T-cell (primary cell): ENCODE data around the gene KDM4B. TPM values are rescaled to one million over a fixed set of nuclear protein-coding genes. Genes with fewer than 3 reads are reported as not detected.
"Not testable (repeated sequence)": the region's sequence is repeated elsewhere in the genome, so short reads cannot be mapped to it uniquely, and the experiment has no call there.

Source experiments
- ATAC-seq, 4 experiments: fragments of 200-7000 bp in 3 of 4; fragments of 150-1000 bp in 1 of 4; cut with Tn5 transposase; replicated peaks in 1 of 4; 1 replicate in 3 of 4; 2 replicates in 1 of 4; pipeline ENCODE4 v1.10.0; 2021; ENCODE audit warnings: moderate library complexity in 3 of 4, mild to moderate bottlenecking in 2 of 4, moderate number of reproducible peaks in 1 of 4
- CTCF ChIA-PET, 2 donors: fragments of 300-600 bp; sonication (Branson Sonifier 250); formaldehyde crosslinking; loops; one replicate each; lab custom pipeline; 2022; ENCODE audit warnings: antibody characterized with exemption in 2 of 2; lab: Charles Lee
- POLR2A ChIA-PET, 2 donors: fragments of 300-600 bp; sonication (Branson Sonifier 250); formaldehyde crosslinking; loops; one replicate each; lab custom pipeline; 2022; ENCODE audit warnings: antibody characterized with exemption in 2 of 2; lab: Charles Lee
- DNase-seq, 35 experiments: peaks; one replicate each; pipeline versions ENCODE4 v3.0.0 to v3.0.0-alpha.2; 2013 to 2023
- H3K27ac ChIP-seq: one replicate; pipeline ENCODE4 v1.5.1; 2013; ENCODE audit warnings: low read length
- H3K27me3 ChIP-seq, 2 experiments: replicated peaks in 1 of 2; 1 replicate in 1 of 2; 2 replicates in 1 of 2; pipeline versions ENCODE4 v1.6.1 to v1.7.0; 2013; ENCODE audit warnings: low read length in 1 of 2, mixed read lengths in 1 of 2; ENCODE audit not compliant: control insufficient read depth in 2 of 2, insufficient read depth in 2 of 2; ENCODE audit errors: extremely low read depth in 1 of 2
- H3K36me3 ChIP-seq, 2 donors: 1 replicate in 1 of 2; 2 replicates in 1 of 2; pipeline versions ENCODE4 v1.6.1 to v1.7.0; 2013; ENCODE audit warnings: low read length in 1 of 2; ENCODE audit not compliant: control insufficient read depth in 2 of 2, insufficient read depth in 1 of 2; ENCODE audit errors: extremely low read depth in 1 of 2
- H3K4me1 ChIP-seq, 2 experiments: 1 replicate in 1 of 2; 2 replicates in 1 of 2; pipeline versions ENCODE4 v1.6.1 to v1.7.0; 2013; ENCODE audit warnings: low read length in 2 of 2, mixed read lengths in 1 of 2; ENCODE audit not compliant: insufficient read depth in 2 of 2, control insufficient read depth in 1 of 2; ENCODE audit errors: extremely low read depth in 1 of 2
- H3K4me3 ChIP-seq, 2 donors: 1 replicate in 1 of 2; 2 replicates in 1 of 2; pipeline versions ENCODE4 v1.5.1 to v1.7.0; 2013; ENCODE audit warnings: mild to moderate bottlenecking in 2 of 2, low read length in 1 of 2, moderate library complexity in 1 of 2; ENCODE audit not compliant: control insufficient read depth in 1 of 2; ENCODE audit errors: extremely low read depth in 1 of 2
- H3K9me3 ChIP-seq: 2 replicates; pipeline ENCODE4 v1.7.0; 2013
- H3K27ac Mint-ChIP-seq, 2 donors: one replicate each; pipeline ENCODE4 v1.8.0; 2020 to 2021; ENCODE audit warnings: mild to moderate bottlenecking in 2 of 2, mixed read lengths in 2 of 2
- H3K27me3 Mint-ChIP-seq, 2 donors: one replicate each; pipeline ENCODE4 v1.8.0; 2021 to 2022; ENCODE audit warnings: mixed read lengths in 2 of 2
- H3K36me3 Mint-ChIP-seq: one replicate; pipeline ENCODE4 v1.8.0; 2021; ENCODE audit warnings: mixed read lengths
- H3K4me1 Mint-ChIP-seq, 3 donors: one replicate each; pipeline ENCODE4 v1.8.0; 2020 to 2022; ENCODE audit warnings: mixed read lengths in 3 of 3, mild to moderate bottlenecking in 1 of 3
- H3K4me3 Mint-ChIP-seq, 3 donors: one replicate each; pipeline ENCODE4 v1.8.0; 2020 to 2022; ENCODE audit warnings: mild to moderate bottlenecking in 3 of 3, mixed read lengths in 3 of 3, moderate library complexity in 3 of 3
- H3K9me3 Mint-ChIP-seq, 3 donors: one replicate each; pipeline ENCODE4 v1.8.0; 2020 to 2022; ENCODE audit warnings: mixed read lengths in 3 of 3
- WGBS: methylation state at CpG from one replicate; pipeline ENCODE4 v1.1.5; 2013; ENCODE audit warnings: missing lambda C conversion rate; ENCODE audit not compliant: insufficient coverage; 5-methylcytosine and 5-hydroxymethylcytosine counted together
- total RNA-seq, 35 experiments: library from RNA in 6 of 35; stranded (reverse) in 6 of 35; fragments of 120-200 nt in 1 of 35; gene quantifications; one replicate each; pipeline versions ENCODE4 v1.2.1 to v1.2.4 and lab custom pipeline; 2013 to 2026

The KDM4B gene
- total RNA-seq, 5 donors from 2014 or later (not counting 1 experiment from before 2014, with no cell fraction given): 44.6 to 59.2 (median 47.8) TPM

- no peak overlapping the region for H3K27ac ChIP-seq
- no CpG with 5 or more reads among the region's 6 CpGs for WGBS
- no peak overlapping the region for H3K4me3 Mint-ChIP-seq
- no peaks in the 10 kb centered on the region for H3K36me3 Mint-ChIP-seq
- no peaks in the 10 kb centered on the region for H3K4me1 ChIP-seq
- DNase-seq: no peak
- no peaks in the 10 kb centered on the region for H3K9me3 Mint-ChIP-seq
- H3K27me3 ChIP-seq: peaks cover 0 to 24% of the 10 kb centered on the region in 2 experiments
- no peaks in the 10 kb centered on the region for H3K36me3 ChIP-seq
- H3K27me3 Mint-ChIP-seq: peaks cover 0 to 8% of the 10 kb centered on the region in 2 donors
- ChIA-PET CTCF (no interaction called here), POLR2A (no interaction called here)
- H3K27ac Mint-ChIP-seq: no peak overlapping the region
- H3K9me3 ChIP-seq: no peaks in the 10 kb centered on the region
- H3K4me1 Mint-ChIP-seq: peaks cover 0 to 2% (median 0%) of the 10 kb centered on the region in 3 donors
- no peak for ATAC-seq
- no peak overlapping the region for H3K4me3 ChIP-seq
These were observed 220.3 kb downstream of the KDM4B start for GRCh38 chr19:5189318-5189607.

DNA sequence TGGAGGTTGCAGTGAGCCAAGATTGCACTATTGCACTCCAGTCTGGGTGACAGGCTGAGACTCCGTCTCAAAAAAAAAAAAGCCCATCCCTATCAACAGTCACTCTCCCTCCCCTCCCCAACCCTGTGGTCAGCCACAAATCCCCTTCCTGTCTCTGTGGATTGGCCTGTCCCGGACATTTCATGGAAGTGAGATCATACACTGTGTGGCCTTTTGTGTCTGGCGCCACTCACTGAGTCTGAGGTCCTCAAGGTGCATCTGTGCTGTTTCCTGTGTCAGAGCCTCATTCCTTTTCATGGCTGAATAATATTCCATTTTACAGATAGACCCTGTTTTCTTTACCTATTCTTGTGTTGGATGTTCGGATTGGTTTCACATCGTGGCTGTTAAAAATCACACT is 222.2 kb downstream of the KDM4B start:
- Histone ChIP-seq H3K4me3 (no peak overlapping the region), H3K9me3 (no peaks in the 10 kb centered on the region), H3K4me1 (no peaks in the 10 kb centered on the region), H3K27ac (no peak overlapping the region), H3K36me3 (no peaks in the 10 kb centered on the region), H3K27me3 (peaks cover 0 to 27% of the 10 kb centered on the region in 2 experiments)
- DNase-seq: no peak
- Mint-ChIP-seq H3K9me3 (no peaks in the 10 kb centered on the region), H3K36me3 (no peaks in the 10 kb centered on the region), H3K27me3 (peaks cover 0 to 8% of the 10 kb centered on the region in 2 donors), H3K4me3 (no peak overlapping the region), H3K4me1 (peaks cover 0 to 2% (median 0%) of the 10 kb centered on the region in 3 donors), H3K27ac (no peak overlapping the region)
- ChIA-PET CTCF (no interaction called here), POLR2A (no interaction called here)
- 0% methylated on average over 1 of the region's 5 CpGs for WGBS
- ATAC-seq: no peak

GRCh38 chr19:5192568-5192967 is 223.7 kb downstream of the KDM4B start:
- Histone ChIP-seq H3K27me3 (peaks cover 0 to 27% of the 10 kb centered on the region in 2 experiments), H3K9me3 (no peaks in the 10 kb centered on the region), H3K27ac (no peak overlapping the region), H3K36me3 (no peaks in the 10 kb centered on the region), H3K4me1 (no peaks in the 10 kb centered on the region), H3K4me3 (no peak overlapping the region)
- peaks cover 0 to 8% of the 10 kb centered on the region in 2 donors for H3K27me3 Mint-ChIP-seq
- POLR2A ChIA-PET: no interaction called here
- no CpG with 5 or more reads among the region's 5 CpGs for WGBS
- no peak overlapping the region for H3K27ac Mint-ChIP-seq
- H3K36me3 Mint-ChIP-seq: no peaks in the 10 kb centered on the region
- no peak for DNase-seq
- CTCF ChIA-PET: no interaction called here
- H3K9me3 Mint-ChIP-seq: no peaks in the 10 kb centered on the region
- no peak overlapping the region for H3K4me3 Mint-ChIP-seq
- ATAC-seq: no peak
- H3K4me1 Mint-ChIP-seq: peaks cover 0 to 2% (median 0%) of the 10 kb centered on the region in 3 donors

DNA sequence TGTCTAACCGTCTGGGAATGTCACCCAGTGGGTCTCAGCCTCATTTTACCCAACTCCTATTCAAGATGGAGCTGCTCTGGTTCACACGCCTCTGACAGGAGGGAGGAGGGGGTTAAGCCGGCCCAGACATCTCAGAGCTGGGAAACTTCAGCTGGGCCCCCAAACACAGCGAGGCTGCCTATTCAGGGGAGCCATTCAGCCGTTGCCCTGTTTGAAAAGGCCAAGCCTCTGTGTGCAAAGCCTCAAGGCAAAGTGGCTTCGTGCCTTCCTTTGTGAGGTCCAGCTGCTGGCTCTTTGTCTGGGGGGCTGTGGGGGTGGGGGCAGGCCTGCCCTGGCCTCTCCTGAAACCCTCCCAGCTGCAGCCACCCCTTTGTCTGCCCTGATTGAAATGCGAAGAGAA is 224.3 kb downstream of the KDM4B start:
- Histone ChIP-seq H3K36me3 (no peaks in the 10 kb centered on the region), H3K4me1 (no peaks in the 10 kb centered on the region), H3K9me3 (no peaks in the 10 kb centered on the region), H3K27me3 (peaks cover 0 to 22% of the 10 kb centered on the region in 2 experiments), H3K4me3 (no peak overlapping the region), H3K27ac (no peak overlapping the region)
- WGBS: 70% methylated on average over 3 of the region's 7 CpGs
- ATAC-seq: no peak
- H3K4me3 Mint-ChIP-seq: no peak overlapping the region
- peaks cover 0 to 8% of the 10 kb centered on the region in 2 donors for H3K27me3 Mint-ChIP-seq
- H3K4me1 Mint-ChIP-seq: peaks cover 0 to 2% (median 0%) of the 10 kb centered on the region in 3 donors
- POLR2A ChIA-PET: no interaction called here
- H3K27ac Mint-ChIP-seq: no peak overlapping the region
- DNase-seq: no peak
- no peaks in the 10 kb centered on the region for H3K36me3 Mint-ChIP-seq
- H3K9me3 Mint-ChIP-seq: no peaks in the 10 kb centered on the region
- CTCF ChIA-PET: no interaction called here

- no peak for ATAC-seq
- Histone ChIP-seq H3K4me1 (no peaks in the 10 kb centered on the region), H3K36me3 (no peaks in the 10 kb centered on the region), H3K9me3 (no peaks in the 10 kb centered on the region), H3K27me3 (peaks cover 0 to 14% of the 10 kb centered on the region in 2 experiments), H3K4me3 (no peak overlapping the region), H3K27ac (no peak overlapping the region)
- Mint-ChIP-seq H3K36me3 (no peaks in the 10 kb centered on the region), H3K4me3 (no peak overlapping the region), H3K4me1 (no peaks in the 10 kb centered on the region), H3K9me3 (peaks cover 0 to under 1% (median 0%) of the 10 kb centered on the region in 3 donors), H3K27me3 (peaks cover 0 to 3% of the 10 kb centered on the region in 2 donors), H3K27ac (no peak overlapping the region)
- CTCF ChIA-PET: interaction anchor here in 1 of 2 donors (0.7 kb wide), 1 partner anchor 231 kb away, joined by 3 read pairs; no protein-coding TSS in a partner anchor
- POLR2A ChIA-PET: interaction anchor here in 1 of 2 donors (0.7 kb wide), 1 partner anchor 1340 kb away, joined by 8 read pairs; no protein-coding TSS in a partner anchor
- no peak for DNase-seq
- WGBS: 79% methylated on average over 3 of the region's 4 CpGs
These were observed 225.7 kb downstream of the KDM4B start for GRCh38 chr19:5194641-5195040.

- not testable (repeated sequence) for H3K9me3 Mint-ChIP-seq, H3K4me3 Mint-ChIP-seq, H3K9me3 ChIP-seq, H3K27ac Mint-ChIP-seq, H3K4me3 ChIP-seq, H3K36me3 ChIP-seq, H3K27me3 Mint-ChIP-seq, H3K27ac ChIP-seq, H3K4me1 Mint-ChIP-seq, ATAC-seq, H3K36me3 Mint-ChIP-seq, H3K4me1 ChIP-seq, DNase-seq
- CTCF ChIA-PET: interaction anchor here (0.5 to 0.6 kb wide), 2 partner anchors 214 to 262 kb away, joined by 3 to 4 read pairs; no protein-coding TSS in a partner anchor
- H3K27me3 ChIP-seq: peaks cover 0 to 12% of the 10 kb centered on the region in 2 experiments
- POLR2A ChIA-PET: interaction anchor here in 1 of 2 donors (0.5 kb wide), 1 partner anchor 9 kb away, joined by 7 read pairs; no protein-coding TSS in a partner anchor
- WGBS: 55% methylated on average over 3 of the region's 3 CpGs
These were observed 226.7 kb downstream of the KDM4B start for GRCh38 chr19:5195587-5195986.
